C4-2B (cell line): Measurements from ENCODE around the gene BAK1.

Experiments
- ZFX ChIP-seq: fragments of 450-650 bp; IDR thresholded peaks from 2 replicates; pipeline ENCODE4 v1.6.1; 2017
- TF ChIP-seq, protein P1 (sequence below): fragments of 450-650 bp; conservative IDR thresholded peaks from 2 replicates; pipeline ENCODE4 v1.5.1; 2017; ENCODE audit warnings: mild to moderate bottlenecking

DNA sequence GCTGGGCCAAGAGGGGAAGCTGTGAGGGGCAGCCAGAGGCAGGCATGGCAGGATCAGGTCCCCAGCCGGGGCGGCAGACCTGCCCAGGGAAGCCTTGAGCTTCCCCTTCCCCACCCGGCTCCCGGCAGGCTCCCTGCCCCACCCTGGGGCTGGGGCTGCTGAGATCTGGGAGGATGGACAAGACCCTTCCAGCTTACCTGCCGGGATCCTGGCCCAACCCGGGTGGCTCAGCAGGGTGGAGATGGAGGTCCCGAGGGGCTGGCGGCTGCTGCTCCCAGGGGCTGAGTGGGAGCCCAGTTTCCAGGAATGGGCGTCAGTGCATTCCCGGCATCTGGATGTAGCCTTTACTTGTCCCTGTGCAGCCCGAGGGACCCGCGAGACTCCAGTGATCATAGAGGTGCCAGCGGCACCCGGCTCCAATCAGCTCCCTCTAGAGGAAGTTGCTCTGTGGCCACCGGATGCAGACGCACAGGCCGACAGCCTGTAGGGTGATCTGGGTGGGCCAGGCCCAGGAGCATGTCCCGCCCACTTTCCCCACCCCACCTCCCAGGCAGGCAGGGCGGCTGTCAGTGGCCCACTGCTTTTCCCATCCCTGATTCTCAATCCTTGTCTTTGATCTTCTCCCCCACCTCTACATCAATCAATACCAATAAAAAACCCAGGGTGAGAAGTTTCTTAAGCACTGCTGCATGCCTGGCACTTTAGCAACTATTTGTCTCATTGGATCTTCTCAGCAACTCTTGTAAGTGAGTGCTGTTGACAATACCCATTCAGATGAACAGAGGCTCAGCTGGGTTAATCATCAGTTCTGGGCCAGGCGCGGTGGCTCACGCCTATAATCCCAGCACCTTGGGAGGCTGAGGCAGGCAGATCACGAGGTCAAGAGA is at the start of gene BAK1:
- TF ChIP-seq, protein P1, sequence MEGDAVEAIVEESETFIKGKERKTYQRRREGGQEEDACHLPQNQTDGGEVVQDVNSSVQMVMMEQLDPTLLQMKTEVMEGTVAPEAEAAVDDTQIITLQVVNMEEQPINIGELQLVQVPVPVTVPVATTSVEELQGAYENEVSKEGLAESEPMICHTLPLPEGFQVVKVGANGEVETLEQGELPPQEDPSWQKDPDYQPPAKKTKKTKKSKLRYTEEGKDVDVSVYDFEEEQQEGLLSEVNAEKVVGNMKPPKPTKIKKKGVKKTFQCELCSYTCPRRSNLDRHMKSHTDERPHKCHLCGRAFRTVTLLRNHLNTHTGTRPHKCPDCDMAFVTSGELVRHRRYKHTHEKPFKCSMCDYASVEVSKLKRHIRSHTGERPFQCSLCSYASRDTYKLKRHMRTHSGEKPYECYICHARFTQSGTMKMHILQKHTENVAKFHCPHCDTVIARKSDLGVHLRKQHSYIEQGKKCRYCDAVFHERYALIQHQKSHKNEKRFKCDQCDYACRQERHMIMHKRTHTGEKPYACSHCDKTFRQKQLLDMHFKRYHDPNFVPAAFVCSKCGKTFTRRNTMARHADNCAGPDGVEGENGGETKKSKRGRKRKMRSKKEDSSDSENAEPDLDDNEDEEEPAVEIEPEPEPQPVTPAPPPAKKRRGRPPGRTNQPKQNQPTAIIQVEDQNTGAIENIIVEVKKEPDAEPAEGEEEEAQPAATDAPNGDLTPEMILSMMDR: peak; percentile 74
- TF ChIP-seq ZFX: peak; percentile 51; the same call in 1 of the 2 replicates
